HEK293T (cell line): Measurements from ENCODE around the gene GATAD1.

ENCODE experiments used
- HDGF ChIP-seq: fragments of 450-650 bp; IDR thresholded peaks from 2 replicates; pipeline ENCODE4 v1.6.1; 2017; ENCODE audit warnings: antibody characterized with exemption, borderline replicate concordance
- SUZ12 ChIP-seq: fragments of 450-650 bp; IDR thresholded peaks from 2 replicates; pipeline ENCODE4 v1.6.1; 2016; ENCODE audit warnings: mild to moderate bottlenecking

GRCh38 chr7:92487804-92488203 lies 40.5 kb downstream of the GATAD1 start:
- TF ChIP-seq SUZ12 = no peak
- no peak for TF ChIP-seq HDGF
